Heart right ventricle (tissue), 16 donors: ENCODE results near the gene PNPLA5. TPM values are rescaled to one million over a fixed set of nuclear protein-coding genes. Genes with fewer than 3 reads are reported as not detected.

ENCODE experiments used
- ATAC-seq, 8 donors: fragments of 200-7000 bp; cut with Tn5 transposase; one replicate each; pipeline ENCODE4 v1.9.1; 2020; ENCODE audit warnings: mild to moderate bottlenecking in 8 of 8, moderate library complexity in 8 of 8, moderate number of reproducible peaks in 1 of 8
- DNase-seq, 2 donors: peaks; one replicate each; pipeline ENCODE4 v3.0.0-alpha.2; 2020
- H3K27ac ChIP-seq, 10 donors: fragments of 200-600 bp; sonication (generic) in 2 of 10; one replicate each; pipeline versions ENCODE4 v1.5.0 to v1.8.0; 2020 to 2022; ENCODE audit warnings: mild to moderate bottlenecking in 3 of 10
- H3K27me3 ChIP-seq, 7 donors: fragments of 200-600 bp; one replicate each; pipeline ENCODE4 v1.8.0; 2021 to 2022; ENCODE audit warnings: mild to moderate bottlenecking in 2 of 7
- H3K36me3 ChIP-seq, 9 donors: fragments of 200-600 bp; sonication (generic) in 1 of 9; one replicate each; pipeline versions ENCODE4 v1.5.0 to v1.8.0; 2020 to 2022; ENCODE audit warnings: mild to moderate bottlenecking in 2 of 9
- H3K4me1 ChIP-seq, 9 donors: fragments of 200-600 bp; sonication (generic) in 1 of 9; one replicate each; pipeline versions ENCODE4 v1.5.0 to v1.8.0; 2020 to 2022; ENCODE audit warnings: mild to moderate bottlenecking in 4 of 9
- H3K4me3 ChIP-seq, 10 donors: fragments of 200-600 bp; sonication (generic) in 2 of 10; one replicate each; pipeline versions ENCODE4 v1.5.0 to v1.8.0; 2020 to 2022; ENCODE audit warnings: mild to moderate bottlenecking in 7 of 10, moderate library complexity in 2 of 10
- H3K9me3 ChIP-seq, 11 donors: fragments of 200-600 bp in 10 of 11; sonication (generic) in 2 of 11; one replicate each; pipeline versions ENCODE4 v1.5.0 to v1.8.0; 2013 to 2022; ENCODE audit warnings: mild to moderate bottlenecking in 2 of 11, control low read depth in 1 of 11, moderate library complexity in 1 of 11
- CTCF ChIP-seq, 9 donors: fragments of 200-600 bp; sonication (generic) in 2 of 9; IDR thresholded peaks; one replicate each; pipeline versions ENCODE4 v1.5.0 to v1.8.0; 2021 to 2022; ENCODE audit warnings: antibody characterized with exemption in 9 of 9, mild to moderate bottlenecking in 5 of 9, moderate library complexity in 1 of 9
- WGBS, 2 donors: extraction: QIAGEN DNeasy Blood & Tissue Kit; methylation state at CpG; one replicate each; pipeline ENCODE4 v1.1.7; 2013; ENCODE audit warnings: inconsistent platforms in 1 of 2; 5-methylcytosine and 5-hydroxymethylcytosine counted together
- intact Hi-C, 10 donors: fragments of 100-400 bp; cut with DNase I; formaldehyde crosslinking; loops; one replicate each; pipeline versions ENCODE4 v1.11.1 to v1.14.2; 2022
- polyA plus RNA-seq, 2 donors: library from polyadenylated mRNA; stranded (reverse); fragments of 200-250 nt; gene quantifications; one replicate each; pipeline ENCODE4 v1.2.3, GENCODE V29; 2013
- total RNA-seq, 10 donors: library from RNA; stranded (reverse); fragmentation: NEBNext Ultra II Directional in 3 of 10; extraction: Animal tissue kit (Norgen Biotek cat#: 25700) in 3 of 10; gene quantifications; one replicate each; pipeline versions ENCODE4 v1.2.1 to v1.2.4, GENCODE V29; 2021 to 2023
- donor health status: Arrhythmogenic right ventricular cardiomyopathy.
- donor health status: ischemic (EF 13 %, LVEDD 7.1; RV severe dilation, severe dysfunction).
- donor health status: healthy with polysubstance abuse.
- donor health status: DM: no; HTN: yes; CAD: no.
- donor health status: DM: no; HTN: no; CAD: no.
- donor health status: ischemic (EF 25% LVEDD 6.9; RV normal size, moderate dysfunction).
- donor health status: ischemic (EF 25% LVEDD 5.7; RV mildly dilated, moderate dysfunction).
- donor health status: healthy.
- donor health status: DM: yes; HTN: yes; CAD: no.
- donor health status: Ischemic cardiomyopathy.
- donor health status: ischemic (EF 35%, LVEDD 5.7; RV mildly dilated, moderate dysfunction).
- donor health status: nonischemic (EF 11% LVEDD 7.7; RV severe dilation, severe dysfunction).
- donor health status: DM: yes; HTN: yes; CAD: no.
- donor health status: PGD.
- donor health status: ischemic (EF 29% LVEDD 5.4; RV normal size, mild dysfunction).
- donor health status: nonischemic (EF 23%, LVEDD 6.1; RV moderate dilation, normal function).

PNPLA5 gene
- total and polyA plus RNA-seq, 12 donors = not detected

GRCh38 chr22:43857367-43857766, 34.4 kb downstream of the PNPLA5 start:
- Histone ChIP-seq H3K4me1 (no peaks in the 10 kb centered on the region), H3K36me3 (no peaks in the 10 kb centered on the region), H3K27me3 (peaks cover 0 to 55% (median 31%) of the 10 kb centered on the region in 7 donors), H3K4me3 (no peak overlapping the region), H3K27ac (no peak overlapping the region), H3K9me3 (peaks cover 0 to 20% (median 0%) of the 10 kb centered on the region in 11 donors)
- DNase-seq = no peak
- no peak for TF ChIP-seq CTCF (IDR thresholded peaks at IDR 0.05)
- no peak for ATAC-seq
- intact Hi-C loops = no loop called here

- no peak for TF ChIP-seq CTCF (IDR thresholded peaks at IDR 0.05)
- H3K4me3 ChIP-seq = no peak overlapping the region
- H3K27ac ChIP-seq = no peak overlapping the region
- no peaks in the 10 kb centered on the region for H3K4me1 ChIP-seq
- no peaks in the 10 kb centered on the region for H3K36me3 ChIP-seq
- peaks cover 0 to 20% (median 0%) of the 10 kb centered on the region in 11 donors for H3K9me3 ChIP-seq
- ATAC-seq = no peak
- H3K27me3 ChIP-seq = peaks cover 0 to 52% (median 30%) of the 10 kb centered on the region in 7 donors
- WGBS, 2 donors = 76 to 94% methylated on average over 4 of the region's 4 CpGs
- intact Hi-C loops = no loop called here
- DNase-seq = no peak
These were observed 36.4 kb downstream of the PNPLA5 start for GRCh38 chr22:43855431-43855830.

- H3K36me3 ChIP-seq = no peaks in the 10 kb centered on the region
These were observed 37.0 kb downstream of the PNPLA5 start for GRCh38 chr22:43854786-43855271.

GRCh38 chr22:43854121-43854785, 37.6 kb downstream of the PNPLA5 start:
- no peaks in the 10 kb centered on the region for H3K4me1 ChIP-seq
- WGBS, 2 donors = 79 to 91% methylated on average over 14 of the region's 14 CpGs
- no peak for TF ChIP-seq CTCF (IDR thresholded peaks at IDR 0.05)
- H3K4me3 ChIP-seq = no peak overlapping the region
- H3K9me3 ChIP-seq = peaks cover 0 to 20% (median 0%) of the 10 kb centered on the region in 11 donors
- ATAC-seq (no peak), DNase-seq (no peak)
- H3K27ac ChIP-seq = no peak overlapping the region
- peaks cover 0 to 46% (median 20%) of the 10 kb centered on the region in 7 donors for H3K27me3 ChIP-seq
- intact Hi-C loops = no loop called here
- no peaks in the 10 kb centered on the region for H3K36me3 ChIP-seq

More at GRCh38 chr22:43854786-43855271, 37.0 kb downstream of the PNPLA5 start:
- Histone ChIP-seq H3K4me3 (no peak overlapping the region), H3K4me1 (no peaks in the 10 kb centered on the region), H3K27me3 (peaks cover 0 to 51% (median 25%) of the 10 kb centered on the region in 7 donors), H3K27ac (no peak overlapping the region), H3K9me3 (peaks cover 0 to 20% (median 0%) of the 10 kb centered on the region in 11 donors)
- intact Hi-C loops = no loop called here
- WGBS, 2 donors = 91 to 94% methylated on average over 13 of the region's 13 CpGs
- DNase-seq (no peak), ATAC-seq (peak in 1 of 8 donors; percentile 17)
- TF ChIP-seq CTCF (IDR thresholded peaks at IDR 0.05) = no peak
